T47D (cell line): ENCODE measurements around the gene AHDC1.

Source experiments
- DNase-seq, 2 experiments: peaks; one replicate each; pipeline versions ENCODE4 v3.0.0 to v3.0.0-alpha.2; 2011 to 2012; ENCODE audit warnings: low read depth in 1 of 2, low spot score in 1 of 2
- JUND ChIP-seq: IDR thresholded peaks from 2 replicates; pipeline ENCODE4 v1.6.1; 2012; ENCODE audit warnings: low read depth
- in situ Hi-C: cut with HindIII; loops from 2 replicates; pipeline ENCODE4 v1.10.0; 2016; ENCODE audit warnings: low sequenced_read_pairs, low pct_unique_long_range_greater_than_20kb

The AHDC1 gene

DNA sequence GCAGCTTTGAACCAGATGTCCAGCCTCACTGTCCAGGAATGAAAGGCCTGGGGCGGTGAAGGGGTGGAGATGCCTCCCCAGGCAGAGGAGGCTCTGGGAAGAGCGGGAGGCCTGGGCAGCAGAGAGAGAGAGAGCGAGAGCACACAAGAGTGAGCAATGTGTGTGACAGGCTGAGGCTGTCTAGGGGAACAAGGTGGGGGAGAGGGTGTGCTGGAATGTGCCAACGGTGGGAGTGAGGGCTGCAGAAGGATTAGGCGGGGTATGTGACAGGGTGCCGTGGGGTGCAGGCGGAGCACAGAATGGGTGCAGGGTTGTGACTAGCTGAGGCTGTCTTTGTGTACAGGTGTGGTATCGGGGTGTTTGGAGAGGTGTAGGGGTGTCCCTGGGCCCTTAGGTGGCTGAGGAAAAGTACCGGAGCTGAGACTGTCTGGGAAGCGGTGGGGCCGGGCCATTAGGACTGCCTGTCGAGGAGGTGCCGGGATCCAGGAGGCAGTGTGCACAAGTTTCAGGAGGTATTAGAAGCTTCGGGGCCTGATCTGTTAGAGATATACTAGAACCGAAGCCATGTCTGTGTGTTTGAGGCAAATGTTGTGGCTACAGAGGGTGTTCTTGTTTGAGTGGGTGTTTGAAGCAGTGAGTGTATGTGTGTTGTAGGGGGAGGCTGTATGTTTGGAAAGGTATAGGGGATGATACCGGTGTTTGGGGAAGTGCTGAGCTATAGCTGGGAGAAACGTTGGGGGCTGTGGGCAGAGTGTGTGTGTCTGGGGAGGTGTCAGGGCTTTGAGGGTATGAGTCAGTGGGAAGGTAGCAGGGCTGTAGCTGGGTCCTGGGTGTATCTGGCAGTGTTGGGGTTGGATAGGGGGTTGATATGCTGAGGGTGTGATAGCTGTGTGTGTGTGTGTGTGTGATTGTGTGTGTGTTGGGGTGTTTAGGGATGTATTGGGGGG, 9.1 kb downstream of the AHDC1 start:
- in situ Hi-C loops, result no loop called here
- no peak for DNase-seq

DNA sequence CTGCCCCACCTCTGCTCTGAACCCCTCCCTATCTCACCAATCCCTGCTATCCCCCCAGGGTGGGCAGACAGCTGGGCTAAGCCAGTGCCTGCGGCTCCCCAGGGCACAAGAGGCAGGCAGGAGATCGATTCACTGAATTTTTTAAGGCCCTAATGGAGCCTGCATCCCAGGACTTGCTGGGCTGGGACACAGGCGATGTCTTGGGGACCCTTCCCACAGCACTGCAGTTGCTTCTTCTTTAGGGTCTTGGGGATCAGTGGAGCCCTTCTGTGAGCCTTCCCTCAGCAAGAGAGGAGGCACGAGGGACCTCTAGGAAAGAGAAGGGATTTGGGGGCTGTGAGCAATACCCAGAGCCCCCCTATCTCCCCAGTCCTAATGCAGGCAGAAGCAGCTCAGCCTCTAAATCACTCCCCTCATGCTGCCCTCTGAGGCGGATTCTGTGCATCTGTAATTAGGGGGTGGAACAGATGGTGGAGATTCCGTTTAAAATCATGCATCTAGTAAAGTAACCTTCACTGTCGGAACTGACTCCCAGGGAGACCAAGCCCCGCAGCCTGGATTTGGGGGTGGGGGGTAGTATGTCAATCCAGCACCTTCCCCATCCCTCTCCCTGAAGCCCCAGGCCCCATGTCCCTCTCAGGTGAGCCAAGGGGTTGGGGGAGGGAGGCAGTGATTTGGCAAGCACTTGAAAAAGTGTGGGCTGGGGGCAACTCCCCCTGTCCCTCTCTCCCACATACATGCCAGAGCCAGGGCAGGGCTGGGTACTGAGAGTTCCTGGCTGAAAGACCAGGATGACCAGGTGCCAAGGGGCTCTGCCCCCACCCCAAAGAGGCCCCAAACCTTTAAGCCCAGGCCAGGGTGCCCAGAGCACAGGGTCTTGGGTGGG, 10.0 kb downstream of the AHDC1 start:
- in situ Hi-C loops, result no loop called here
- no peak for DNase-seq

More for the DNA sequence above, 9.1 kb downstream of the AHDC1 start:
- TF ChIP-seq JUND, result no peak

DNA sequence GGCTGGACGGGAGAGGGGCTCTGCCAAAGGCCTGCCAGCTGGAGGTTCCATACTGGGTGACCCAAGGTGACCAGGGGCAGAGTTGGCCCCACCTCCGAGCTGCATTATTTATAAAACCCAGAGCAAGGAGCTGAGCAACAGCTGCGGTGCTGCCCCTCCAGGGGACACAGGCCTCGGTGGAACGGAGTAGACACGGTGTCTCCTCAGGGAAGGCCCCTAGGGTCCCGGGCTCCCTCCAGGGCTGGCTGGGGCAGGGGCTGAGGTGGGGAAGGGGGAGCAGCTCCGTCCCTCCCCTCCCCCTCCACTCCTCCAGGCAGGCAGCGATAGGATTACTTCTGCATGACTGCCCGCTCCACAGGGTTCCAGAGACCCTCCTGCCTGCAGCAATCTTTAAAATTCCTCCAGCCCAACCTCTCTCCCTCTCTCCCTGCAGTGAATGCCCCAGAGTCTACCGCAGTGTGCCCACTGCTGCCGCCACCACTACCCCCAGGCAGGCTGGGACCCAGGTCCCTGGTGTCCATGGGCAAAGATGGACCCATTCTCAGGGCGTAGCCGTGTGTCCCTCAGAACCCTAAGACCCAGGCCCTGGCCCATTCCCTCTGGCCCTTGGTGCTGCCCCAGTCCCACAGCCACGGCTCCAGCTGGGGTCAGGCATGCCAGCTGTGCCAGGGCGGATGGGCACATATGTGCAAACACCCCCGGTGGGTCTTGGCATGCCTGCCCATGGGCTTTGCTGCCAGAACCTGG, 10.8 kb downstream of the AHDC1 start:
- TF ChIP-seq JUND, result no peak
- in situ Hi-C loops, result no loop called here
- no peak for DNase-seq

More for the DNA sequence above, 10.0 kb downstream of the AHDC1 start:
- TF ChIP-seq JUND, result no peak

DNA sequence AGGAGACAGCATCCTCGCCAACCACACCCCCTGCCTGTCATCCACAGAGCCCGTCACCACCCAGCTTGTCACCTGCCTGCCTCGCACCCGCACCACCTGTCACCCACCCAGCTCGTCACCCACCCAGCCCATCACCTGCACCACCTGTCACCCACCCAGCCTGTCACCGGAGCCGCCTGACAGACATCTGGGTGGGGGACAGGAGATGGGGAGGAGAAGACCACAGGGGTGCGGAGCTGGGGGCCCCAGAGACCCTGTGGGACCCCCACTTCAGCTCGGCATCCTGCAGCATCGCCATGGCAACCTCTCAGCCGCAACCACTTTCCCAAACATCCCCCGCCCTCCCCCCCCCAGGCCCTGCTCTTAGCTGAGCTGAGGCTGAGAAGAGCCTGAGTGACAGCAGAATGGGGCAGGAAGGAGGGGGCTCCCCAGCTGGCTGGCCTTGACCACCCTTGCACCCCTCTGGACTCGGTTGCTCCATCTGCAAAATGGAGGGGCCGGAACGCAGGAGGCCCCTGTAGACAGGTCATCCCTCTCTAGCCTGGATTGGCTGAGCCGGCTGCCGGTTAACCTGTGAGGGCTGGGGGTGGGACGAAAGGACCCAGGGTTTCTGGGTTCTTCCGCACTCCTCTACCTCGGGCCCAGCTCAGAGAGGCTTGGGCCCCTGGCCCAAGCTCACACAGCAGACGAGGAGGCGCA, 11.6 kb downstream of the AHDC1 start:
- no peak for DNase-seq
- in situ Hi-C loops, result no loop called here
- no peak for TF ChIP-seq JUND

DNA sequence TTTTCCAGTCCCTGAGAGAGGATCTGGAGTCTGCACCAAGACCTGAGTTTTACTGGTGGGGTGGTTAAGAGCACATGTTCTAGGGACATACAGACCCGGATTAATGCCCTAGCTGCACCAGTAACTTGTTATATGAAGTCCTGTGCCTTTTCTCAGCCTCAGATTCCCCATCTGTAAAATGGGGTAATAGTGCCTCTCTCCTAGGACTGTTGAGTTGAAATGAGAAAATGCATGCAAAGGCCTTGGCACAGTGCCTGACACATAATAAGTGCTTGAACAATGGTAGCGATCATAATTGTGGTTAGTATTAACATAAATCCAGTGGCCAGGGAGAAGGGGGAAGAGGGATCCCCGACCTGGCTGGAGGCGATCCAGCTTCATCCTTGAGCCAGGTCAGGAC, 12.3 kb downstream of the AHDC1 start:
- TF ChIP-seq JUND, result no peak
- DNase-seq, result no peak
- in situ Hi-C loops, result no loop called here

DNA sequence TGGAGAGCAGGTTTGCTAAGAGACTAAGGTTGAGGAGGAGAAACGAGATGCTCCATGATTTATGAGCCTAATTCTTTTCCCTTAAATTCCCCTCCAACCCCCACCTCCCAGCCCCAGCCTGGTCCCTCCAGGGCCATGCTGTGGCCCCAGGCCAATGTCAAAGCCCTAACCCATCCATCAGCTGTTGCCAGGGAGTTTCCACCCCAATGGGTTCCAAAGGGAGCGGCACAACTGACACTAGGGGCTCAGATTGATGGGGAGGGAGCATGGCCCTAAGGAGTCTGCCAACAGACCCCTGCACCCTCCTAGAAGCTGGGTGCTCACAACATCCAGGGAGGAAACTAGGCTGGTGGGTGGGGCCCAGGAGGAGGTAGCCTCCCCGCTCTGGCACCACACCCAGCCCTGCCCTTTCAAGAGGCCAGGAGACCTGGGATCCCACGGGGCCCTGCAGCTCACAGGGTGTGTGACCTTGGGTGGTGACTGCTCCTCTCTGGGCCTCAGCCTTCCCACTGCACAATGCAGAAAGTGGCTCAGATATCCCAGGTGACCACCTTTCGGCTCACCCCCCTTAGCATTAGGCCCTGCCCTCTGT, 12.9 kb downstream of the AHDC1 start:
- DNase-seq, result no peak
- in situ Hi-C loops, result no loop called here
- no peak for TF ChIP-seq JUND

DNA sequence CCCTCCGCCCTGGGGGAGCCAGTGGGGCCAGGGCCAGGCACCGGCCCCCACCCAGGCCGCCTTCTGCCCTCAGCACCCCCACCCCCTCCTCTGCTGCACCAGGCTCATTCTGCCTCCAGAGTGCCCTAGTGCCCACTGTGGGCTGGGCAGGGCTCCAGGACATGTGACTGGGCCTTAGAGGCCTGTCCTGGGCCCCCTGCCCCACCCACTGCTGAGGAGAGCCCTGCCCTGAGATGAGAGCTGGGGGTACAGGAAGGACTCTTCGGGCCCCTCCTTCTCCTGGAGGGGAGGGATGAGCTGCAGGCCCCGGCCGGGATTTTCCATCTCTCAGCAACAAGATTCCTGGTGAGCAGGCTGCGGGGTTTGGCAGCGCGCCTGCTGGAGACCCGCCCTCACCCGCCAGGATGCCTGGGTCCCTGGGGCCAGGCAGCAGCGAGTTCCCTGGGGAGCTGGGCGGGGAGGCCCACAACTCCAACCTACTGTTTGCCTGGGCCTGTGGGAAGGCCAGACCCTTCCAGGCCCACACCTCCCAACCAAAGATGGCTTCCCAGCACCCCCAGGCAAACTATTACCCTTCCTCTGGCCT, 14.0 kb downstream of the AHDC1 start:
- in situ Hi-C loops, result no loop called here
- TF ChIP-seq JUND, result no peak
- no peak for DNase-seq

DNA sequence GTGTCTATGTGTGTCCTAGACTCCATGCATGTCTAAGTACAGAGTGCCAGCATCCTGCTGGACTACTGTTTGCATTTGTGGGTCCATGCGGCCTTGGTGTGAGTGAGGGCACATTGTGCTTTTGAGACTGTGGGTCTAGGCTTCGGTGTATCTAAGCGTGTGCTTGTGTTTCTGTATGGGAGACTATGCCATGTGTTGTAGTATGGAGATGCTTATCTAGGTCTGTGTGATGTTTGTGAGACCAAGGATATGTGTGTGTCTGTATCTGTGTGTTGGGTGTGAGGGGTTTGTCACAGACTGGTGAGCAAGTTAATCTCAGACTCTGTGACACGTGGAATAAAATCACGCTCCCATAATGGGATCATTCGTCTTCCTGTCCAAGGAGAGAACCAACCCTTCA, 14.5 kb downstream of the AHDC1 start:
- no peak for TF ChIP-seq JUND
- in situ Hi-C loops, result no loop called here
- DNase-seq, result no peak

DNA sequence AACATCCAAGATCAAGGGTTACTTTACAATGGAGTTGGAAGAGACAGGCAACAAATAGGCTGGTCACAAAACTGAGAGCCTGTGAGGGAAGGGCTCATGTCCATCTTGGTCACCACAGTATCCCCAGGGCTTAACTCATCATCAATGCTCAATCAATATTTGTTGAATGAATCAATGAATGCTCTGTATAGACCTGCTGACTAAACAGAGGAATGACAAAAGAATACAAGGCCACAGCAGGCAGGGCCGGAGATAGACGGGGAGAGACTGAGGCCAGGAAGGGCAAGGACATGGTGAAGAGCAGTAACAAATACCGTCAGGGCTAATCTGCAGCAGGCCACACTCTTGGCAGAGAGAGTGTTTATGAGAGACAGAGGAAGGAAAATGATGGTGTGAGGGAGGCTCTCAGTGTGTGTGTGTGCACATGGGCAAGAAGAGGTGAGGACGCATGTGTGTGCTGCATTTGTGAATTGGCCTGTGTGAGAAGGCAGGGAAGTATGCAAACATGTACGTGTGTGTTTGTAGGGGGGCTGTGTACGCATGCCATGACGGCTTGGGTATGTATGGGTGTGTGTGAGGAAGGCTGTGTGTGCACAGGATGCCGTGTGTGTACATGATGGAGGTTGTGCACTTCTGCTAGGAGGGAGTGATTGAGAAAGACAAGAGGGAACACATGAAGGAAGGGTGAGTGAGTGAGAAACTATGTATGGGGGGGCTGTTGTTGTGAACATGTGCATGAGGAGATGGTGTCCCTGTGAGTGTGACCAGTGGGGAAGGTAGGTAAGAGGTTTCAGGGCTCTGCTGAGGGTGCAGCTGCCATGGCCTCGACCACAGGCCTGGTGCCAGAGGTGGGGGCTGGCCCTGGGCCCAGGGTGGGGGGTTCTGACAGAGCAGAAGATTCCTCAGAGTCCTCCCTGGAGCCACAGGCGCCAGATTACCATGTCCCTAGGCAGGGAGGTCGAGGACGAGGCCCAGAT, 15.4 kb downstream of the AHDC1 start:
- no peak for DNase-seq
- TF ChIP-seq JUND, result no peak
- in situ Hi-C loops, result no loop called here

DNA sequence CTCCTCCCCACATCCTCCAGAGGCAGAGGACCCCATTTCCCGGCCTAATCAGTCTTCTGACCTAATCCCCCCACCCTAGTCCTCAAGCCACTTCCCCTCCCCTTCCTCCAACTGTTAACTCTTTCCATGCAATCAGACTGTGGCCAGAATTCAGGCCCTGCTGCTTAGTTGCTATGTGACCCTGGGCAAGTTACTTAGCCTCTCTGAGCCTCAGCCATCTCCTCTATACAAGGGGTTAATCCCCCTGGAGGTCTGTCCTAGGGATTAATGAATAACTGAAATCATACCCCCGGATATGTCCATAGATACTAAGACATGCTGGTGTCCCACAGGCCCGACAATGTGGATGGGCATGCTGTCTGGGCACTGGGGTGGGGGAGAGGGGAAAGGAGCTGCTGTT, 18.3 kb downstream of the AHDC1 start:
- in situ Hi-C loops, result no loop called here
- DNase-seq, result no peak
- TF ChIP-seq JUND, result no peak
